Left lobe of liver (tissue), 2 donors: ENCODE results near the gene SCP2. TPM values are rescaled to one million over a fixed set of nuclear protein-coding genes. Genes with fewer than 3 reads are reported as not detected.

Experiments
- ATAC-seq: fragments of 200-7000 bp; cut with Tn5 transposase; one replicate; pipeline ENCODE4 v1.9.1; 2020; ENCODE audit warnings: mild to moderate bottlenecking, moderate library complexity
- DNase-seq: peaks from one replicate; pipeline ENCODE4 v3.0.0-alpha.2; 2020; ENCODE audit warnings: low spot score
- total RNA-seq: library from RNA; stranded (reverse); gene quantifications from one replicate; pipeline ENCODE4 v1.2.1, GENCODE V29; 2021
- donor health status: DM: no; HTN: no; CAD: no; lungs with moderate emphysema.
- donor health status: DM: no; HTN: yes; CAD: no.

SCP2 gene, protein sequence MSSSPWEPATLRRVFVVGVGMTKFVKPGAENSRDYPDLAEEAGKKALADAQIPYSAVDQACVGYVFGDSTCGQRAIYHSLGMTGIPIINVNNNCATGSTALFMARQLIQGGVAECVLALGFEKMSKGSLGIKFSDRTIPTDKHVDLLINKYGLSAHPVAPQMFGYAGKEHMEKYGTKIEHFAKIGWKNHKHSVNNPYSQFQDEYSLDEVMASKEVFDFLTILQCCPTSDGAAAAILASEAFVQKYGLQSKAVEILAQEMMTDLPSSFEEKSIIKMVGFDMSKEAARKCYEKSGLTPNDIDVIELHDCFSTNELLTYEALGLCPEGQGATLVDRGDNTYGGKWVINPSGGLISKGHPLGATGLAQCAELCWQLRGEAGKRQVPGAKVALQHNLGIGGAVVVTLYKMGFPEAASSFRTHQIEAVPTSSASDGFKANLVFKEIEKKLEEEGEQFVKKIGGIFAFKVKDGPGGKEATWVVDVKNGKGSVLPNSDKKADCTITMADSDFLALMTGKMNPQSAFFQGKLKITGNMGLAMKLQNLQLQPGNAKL
- total RNA-seq = 796 TPM

GRCh38 chr1:52927212-52928014 lies at the start of gene SCP2:
TSS of gene SCP2 (plus strand) at chr1:52927276. CDS start at chr1:52927397, 121 bp downstream.
- DNase-seq = peak; percentile 93
- peak; percentile 84 for ATAC-seq

DNA sequence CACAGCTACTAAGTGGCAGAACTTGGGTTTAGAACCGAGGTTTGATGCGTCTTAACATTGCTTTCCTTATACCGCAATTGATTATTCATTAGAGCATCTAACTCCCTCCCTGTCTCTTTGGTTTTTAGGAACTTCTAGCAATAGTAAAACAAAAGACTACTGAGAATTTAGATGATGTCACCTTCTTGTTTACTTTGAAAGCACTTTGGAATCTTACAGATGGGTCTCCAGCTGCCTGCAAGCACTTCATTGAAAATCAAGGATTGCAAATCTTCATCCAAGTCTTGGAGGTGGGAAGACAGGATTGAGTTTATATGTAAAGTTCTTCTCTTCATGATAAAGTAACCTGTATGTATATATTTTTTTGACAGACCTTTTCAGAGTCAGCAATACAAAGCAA lies 49.5 kb upstream of the SCP2 start:
- no peak for ATAC-seq
- no peak for DNase-seq

- ATAC-seq = peak; percentile 26
- DNase-seq = no peak
These were observed 46.9 kb upstream of the SCP2 start for GRCh38 chr1:52880206-52880605.

- no peak for ATAC-seq
- no peak for DNase-seq
These were observed 39.6 kb upstream of the SCP2 start for GRCh38 chr1:52887483-52887882.

- ATAC-seq = no peak
These were observed 34.5 kb upstream of the SCP2 start for GRCh38 chr1:52892424-52893215.

DNA sequence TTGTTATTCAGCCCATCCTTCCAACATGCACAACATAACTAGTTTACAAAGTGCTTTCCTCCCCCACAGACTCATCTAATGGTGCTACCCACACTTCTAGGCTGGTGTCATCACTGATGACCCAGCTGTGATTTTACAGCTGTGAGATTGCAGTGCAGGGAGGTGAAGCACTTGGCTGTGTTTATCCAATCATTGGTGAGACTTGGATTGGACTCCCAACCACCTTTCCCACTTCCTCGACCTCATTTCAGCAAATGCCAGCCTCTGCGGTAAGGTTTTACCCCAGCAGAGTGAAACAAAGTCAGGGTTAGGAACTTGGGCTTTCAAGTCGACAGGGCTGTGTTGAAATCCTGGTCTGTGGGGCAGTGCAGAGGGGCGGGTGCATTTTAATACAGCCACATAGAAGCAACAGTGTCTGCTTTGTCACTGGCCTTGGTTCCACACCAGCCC lies 27.6 kb upstream of the SCP2 start:
- DNase-seq = no peak
- ATAC-seq = peak; percentile 5

More at GRCh38 chr1:52892424-52893215, 34.5 kb upstream of the SCP2 start:
- no peak for DNase-seq

GRCh38 chr1:52900402-52900801 lies 26.7 kb upstream of the SCP2 start:
- DNase-seq (no peak), ATAC-seq (no peak)

DNA sequence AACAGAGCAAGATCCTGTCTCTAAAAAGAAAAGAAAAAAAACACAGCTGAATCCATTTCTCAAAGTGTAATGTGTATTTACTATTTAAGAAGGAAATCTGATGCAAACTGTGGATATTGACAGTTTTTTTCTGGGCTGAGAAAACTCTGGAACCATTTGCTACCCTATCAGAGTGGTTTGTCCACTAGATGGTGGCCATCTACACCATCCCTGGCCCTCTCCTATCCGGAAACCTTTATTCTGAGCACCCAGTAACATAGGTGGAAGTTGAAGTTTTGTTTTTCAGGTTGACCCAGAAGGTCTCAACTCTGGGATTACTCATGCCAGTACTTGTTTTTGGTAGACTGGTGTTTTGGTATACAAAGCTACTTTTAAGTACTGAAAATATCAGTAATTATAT lies 25.7 kb upstream of the SCP2 start:
- ATAC-seq (peak; percentile 23), DNase-seq (no peak)

DNA sequence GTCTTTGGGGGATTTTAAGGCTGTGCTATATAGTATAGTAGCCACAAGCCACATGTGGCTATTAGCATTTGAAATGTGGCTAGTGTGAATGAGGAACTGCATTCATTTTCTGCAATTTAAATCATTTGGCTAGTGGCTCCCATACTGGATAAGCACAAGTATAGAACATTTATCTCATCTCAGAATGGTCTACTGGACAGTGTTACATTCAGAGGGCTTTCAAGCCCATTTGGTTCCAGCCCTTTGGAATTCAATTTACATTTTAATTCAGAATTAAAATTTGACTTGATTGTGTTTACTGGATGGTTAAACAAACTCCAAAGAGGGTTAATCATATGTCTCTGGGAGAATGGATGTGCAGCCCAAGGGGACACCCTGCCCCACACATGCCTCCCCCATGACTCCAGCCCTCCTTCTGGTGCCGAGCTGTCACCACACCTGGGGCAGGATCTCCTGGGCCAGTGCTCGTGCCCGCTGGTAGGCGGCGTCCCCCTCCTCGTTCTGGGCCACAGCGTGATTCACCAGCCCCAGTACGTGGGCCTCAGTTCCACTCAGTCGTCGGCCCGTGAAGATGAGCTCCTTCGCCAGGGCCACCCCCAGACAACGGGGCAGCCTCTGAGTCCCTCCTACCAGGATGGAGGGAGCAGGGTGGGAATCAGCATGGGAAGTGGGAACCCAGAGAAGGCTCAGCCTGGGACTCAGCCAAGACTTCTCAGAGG lies 22.7 kb upstream of the SCP2 start:
- no peak for ATAC-seq
- DNase-seq = no peak

DNA sequence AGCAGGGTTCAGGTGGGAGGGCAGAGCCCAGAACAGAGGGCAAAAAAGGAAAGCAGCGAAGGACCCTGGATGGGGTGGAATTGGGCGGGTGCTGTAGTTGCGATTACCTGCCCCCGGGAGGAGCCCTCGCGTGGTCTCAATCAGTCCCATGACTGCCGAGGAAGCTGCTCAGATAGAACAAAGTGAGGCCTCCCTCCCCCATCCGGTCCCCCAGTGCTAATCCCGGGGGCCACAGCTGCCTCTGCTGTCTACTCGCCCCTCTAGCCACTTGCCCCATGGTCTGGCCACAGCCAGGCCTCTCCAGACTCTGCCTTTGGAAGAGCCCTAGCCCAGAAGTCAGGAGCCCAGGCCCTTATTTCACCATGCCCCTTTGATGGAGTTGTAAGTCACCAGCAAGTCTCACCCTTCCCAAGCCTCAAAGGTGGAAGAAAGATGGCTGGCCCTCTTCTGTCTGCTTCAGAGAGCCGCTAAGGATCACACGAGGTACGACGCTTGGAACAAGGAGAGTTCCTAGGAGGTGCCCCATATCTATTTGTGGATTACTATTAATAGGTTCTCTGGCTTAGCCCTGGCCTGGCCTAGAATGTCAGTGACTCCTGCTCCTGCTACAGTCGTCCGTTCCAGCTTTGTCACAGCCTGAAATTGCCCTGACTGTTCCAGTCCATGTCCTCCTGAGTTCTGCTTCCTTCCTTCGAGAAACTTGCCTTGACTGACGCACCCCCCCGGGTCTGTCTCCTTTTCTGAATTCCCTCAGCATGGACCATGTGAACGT lies 22.0 kb upstream of the SCP2 start:
- no peak for DNase-seq
- ATAC-seq = no peak

DNA sequence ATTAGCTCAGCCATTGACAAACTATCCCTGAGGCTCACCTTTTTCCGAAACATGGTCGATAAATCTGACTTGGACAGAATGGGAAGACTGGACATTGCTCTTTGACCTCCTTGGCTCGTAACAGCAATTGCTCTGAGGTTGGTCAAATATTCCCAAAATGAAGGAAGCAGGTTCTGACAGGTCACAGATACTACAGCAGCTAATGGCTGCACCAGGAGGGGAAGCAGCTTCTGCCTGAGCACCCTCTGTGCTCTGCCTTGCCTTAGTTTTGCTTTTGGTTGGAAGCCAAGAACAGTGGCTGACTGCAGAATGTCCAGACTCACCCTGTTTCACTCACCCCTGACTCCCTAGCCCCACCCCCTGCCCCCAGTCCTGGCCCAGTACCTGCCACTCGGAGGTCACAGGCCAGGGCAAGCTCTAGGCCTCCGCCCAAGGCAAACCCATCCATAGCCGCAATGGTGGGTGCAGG lies 20.9 kb upstream of the SCP2 start:
- DNase-seq (peak; percentile 96), ATAC-seq (peak; percentile 84)

DNA sequence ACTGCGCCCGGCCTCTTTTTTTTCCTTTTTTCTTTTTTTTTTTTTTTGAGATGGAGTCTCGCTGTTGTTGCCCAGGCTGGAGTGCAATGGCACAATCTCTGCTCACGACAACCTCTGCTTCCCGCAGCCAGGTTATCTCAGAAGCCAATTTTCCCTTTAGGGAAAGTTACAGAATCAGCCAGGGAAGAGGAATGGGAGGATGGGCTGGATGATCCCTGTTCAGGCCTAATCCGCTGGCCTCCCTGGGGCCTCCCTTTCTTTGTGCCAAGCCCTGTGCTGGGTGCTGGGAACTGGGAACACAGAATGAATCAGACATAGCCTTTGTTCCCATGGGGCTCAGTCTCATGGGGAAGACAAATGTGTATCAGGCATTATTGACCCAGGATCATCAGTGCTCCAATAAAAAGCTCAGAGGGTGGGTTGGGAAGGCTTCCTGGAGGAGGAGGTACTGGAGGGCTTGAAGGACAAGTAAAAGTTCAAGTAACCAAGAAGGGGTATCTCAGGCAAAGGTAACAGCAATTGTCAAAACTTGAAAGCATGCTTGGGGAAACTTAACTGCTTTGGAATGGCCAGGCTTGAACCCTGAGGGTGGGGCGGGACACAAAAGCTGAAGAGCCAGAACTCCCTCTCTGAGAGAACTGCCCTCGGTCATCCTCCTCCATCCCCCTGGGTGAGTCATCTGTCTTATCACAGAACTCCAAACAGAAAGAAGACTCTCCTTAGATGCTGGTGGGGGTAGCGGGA lies 19.8 kb upstream of the SCP2 start:
- DNase-seq (peak; percentile 70), ATAC-seq (peak; percentile 41)

- DNase-seq (no peak), ATAC-seq (no peak)
These were observed 19.3 kb upstream of the SCP2 start for GRCh38 chr1:52907812-52908153.

DNA sequence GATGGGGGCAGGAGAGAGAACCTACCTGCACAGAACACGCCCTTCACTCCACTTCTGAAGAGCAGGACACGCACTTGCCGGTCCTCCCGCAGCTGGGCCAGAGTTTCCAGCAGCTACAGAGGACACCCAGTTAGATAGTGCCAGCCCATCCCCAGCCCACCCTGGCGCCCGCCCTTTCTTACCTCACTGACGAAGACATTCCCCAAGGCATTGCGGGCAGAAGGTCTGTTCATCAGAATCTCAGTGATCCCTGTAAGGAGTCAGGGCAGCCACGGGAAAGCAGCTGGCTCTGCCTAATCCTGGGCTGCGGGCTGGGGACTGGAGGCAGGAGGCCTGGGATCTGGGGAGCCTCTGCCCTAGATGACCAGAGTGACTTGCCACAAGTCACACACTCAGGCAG lies 15.5 kb upstream of the SCP2 start:
- ATAC-seq (peak; percentile 14), DNase-seq (no peak)

- ATAC-seq = peak; percentile 26
- DNase-seq = peak; percentile 61
These were observed 14.1 kb upstream of the SCP2 start for GRCh38 chr1:52913014-52913413.

DNA sequence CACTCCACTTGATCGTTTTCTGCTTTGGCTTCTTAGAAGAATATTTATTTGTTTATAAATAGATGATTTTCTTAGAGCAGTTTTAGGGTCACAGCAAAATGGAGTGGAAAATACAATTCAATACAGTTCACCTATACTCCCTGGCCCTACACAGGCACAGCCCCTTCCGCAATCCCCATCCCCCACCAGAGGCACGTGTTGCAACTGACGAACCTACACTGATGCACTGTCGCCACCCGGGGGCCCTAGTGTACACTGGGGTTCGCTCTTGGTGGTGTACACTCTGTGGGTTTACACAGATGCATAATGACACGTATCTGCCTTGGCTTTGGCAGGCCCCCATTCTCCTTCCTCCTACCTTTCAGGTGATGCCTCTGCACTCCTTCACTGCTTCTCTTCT lies 13.5 kb upstream of the SCP2 start:
- ATAC-seq (peak; percentile 52), DNase-seq (peak; percentile 87)

GRCh38 chr1:52914463-52914862 lies 12.6 kb upstream of the SCP2 start:
- peak; percentile 19 for ATAC-seq

GRCh38 chr1:52915211-52915854 lies 11.7 kb upstream of the SCP2 start:
- peak; percentile 2 for ATAC-seq
- DNase-seq = peak; percentile 59

More at GRCh38 chr1:52914463-52914862, 12.6 kb upstream of the SCP2 start:
- DNase-seq = peak; percentile 55
